Renal cortex interstitium (tissue), 15 donors: ENCODE measurements around the gene AMOT. TPM values are rescaled to one million over a fixed set of nuclear protein-coding genes. Genes with fewer than 3 reads are reported as not detected.
A peak's percentile ranks its signal among the peaks of the same experiment; 100 is the strongest.
"Not testable (repeated sequence)": the region's sequence is repeated elsewhere in the genome, so short reads cannot be mapped to it uniquely, and the experiment has no call there.

Experiments
- DNase-seq, 11 donors: peaks; one replicate each; pipeline ENCODE4 v3.0.0-alpha.2; 2013; ENCODE audit warnings: low read depth in 9 of 11, low spot score in 4 of 11; ENCODE audit errors: extremely low read depth in 1 of 11
- long read RNA-seq, 16 experiments: transcript quantifications; one replicate each; lab custom pipeline, GENCODE V29; 2026
- polyA plus RNA-seq, 3 donors: library from polyadenylated mRNA; unstranded; fragments of 120-200 nt; gene quantifications; one replicate each; pipeline ENCODE4 v1.2.1, GENCODE V29; 2013; ENCODE audit not compliant: insufficient read length in 3 of 3

The AMOT gene, protein sequence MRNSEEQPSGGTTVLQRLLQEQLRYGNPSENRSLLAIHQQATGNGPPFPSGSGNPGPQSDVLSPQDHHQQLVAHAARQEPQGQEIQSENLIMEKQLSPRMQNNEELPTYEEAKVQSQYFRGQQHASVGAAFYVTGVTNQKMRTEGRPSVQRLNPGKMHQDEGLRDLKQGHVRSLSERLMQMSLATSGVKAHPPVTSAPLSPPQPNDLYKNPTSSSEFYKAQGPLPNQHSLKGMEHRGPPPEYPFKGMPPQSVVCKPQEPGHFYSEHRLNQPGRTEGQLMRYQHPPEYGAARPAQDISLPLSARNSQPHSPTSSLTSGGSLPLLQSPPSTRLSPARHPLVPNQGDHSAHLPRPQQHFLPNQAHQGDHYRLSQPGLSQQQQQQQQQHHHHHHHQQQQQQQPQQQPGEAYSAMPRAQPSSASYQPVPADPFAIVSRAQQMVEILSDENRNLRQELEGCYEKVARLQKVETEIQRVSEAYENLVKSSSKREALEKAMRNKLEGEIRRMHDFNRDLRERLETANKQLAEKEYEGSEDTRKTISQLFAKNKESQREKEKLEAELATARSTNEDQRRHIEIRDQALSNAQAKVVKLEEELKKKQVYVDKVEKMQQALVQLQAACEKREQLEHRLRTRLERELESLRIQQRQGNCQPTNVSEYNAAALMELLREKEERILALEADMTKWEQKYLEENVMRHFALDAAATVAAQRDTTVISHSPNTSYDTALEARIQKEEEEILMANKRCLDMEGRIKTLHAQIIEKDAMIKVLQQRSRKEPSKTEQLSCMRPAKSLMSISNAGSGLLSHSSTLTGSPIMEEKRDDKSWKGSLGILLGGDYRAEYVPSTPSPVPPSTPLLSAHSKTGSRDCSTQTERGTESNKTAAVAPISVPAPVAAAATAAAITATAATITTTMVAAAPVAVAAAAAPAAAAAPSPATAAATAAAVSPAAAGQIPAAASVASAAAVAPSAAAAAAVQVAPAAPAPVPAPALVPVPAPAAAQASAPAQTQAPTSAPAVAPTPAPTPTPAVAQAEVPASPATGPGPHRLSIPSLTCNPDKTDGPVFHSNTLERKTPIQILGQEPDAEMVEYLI
- 10 to 100 TPM; 71.0 to 82.0 (median 75.5) TPM for polyA plus RNA-seq
- long read RNA-seq, donor 1, transcript AMOT-205 (4 exons, 510 nt) = major isoform, 6 of 6 reads
- long read RNA-seq, donor 1, partial matches to known transcripts = 0 of 6 reads
- long read RNA-seq, donor 1, other reads (novel, unspliced or antisense) = 0 of 6 reads
- long read RNA-seq, donor 2, partial matches to known transcripts = 0 of 3 reads
- long read RNA-seq, donor 2, other reads (novel, unspliced or antisense) = 0 of 3 reads
- long read RNA-seq, donor 3, partial matches to known transcripts = 0 of 9 reads
- long read RNA-seq, donor 3, other reads (novel, unspliced or antisense) = 5 of 9 reads
- long read RNA-seq, donor 4, partial matches to known transcripts = 0 of 1 reads
- long read RNA-seq, donor 4, other reads (novel, unspliced or antisense) = 0 of 1 reads
- long read RNA-seq, donor 5, full-length matches to known transcripts = 6 of 13 reads
- long read RNA-seq, donor 5, partial matches to known transcripts = 7 of 13 reads
- long read RNA-seq, donor 5, other reads (novel, unspliced or antisense) = 0 of 13 reads
- long read RNA-seq, donor 6, transcript AMOT-205 (4 exons, 510 nt) = major isoform, 5 of 11 reads
- long read RNA-seq, donor 6, partial matches to known transcripts = 6 of 11 reads
- long read RNA-seq, donor 6, other reads (novel, unspliced or antisense) = 0 of 11 reads
- long read RNA-seq, donor 7, transcript AMOT-205 (4 exons, 510 nt) = major isoform, 7 of 7 reads
- long read RNA-seq, donor 7, partial matches to known transcripts = 0 of 7 reads
- long read RNA-seq, donor 7, other reads (novel, unspliced or antisense) = 0 of 7 reads
- long read RNA-seq, donor 8, transcript AMOT-205 (4 exons, 510 nt) = major isoform, 6 of 18 reads
- long read RNA-seq, donor 8, partial matches to known transcripts = 12 of 18 reads
- long read RNA-seq, donor 8, other reads (novel, unspliced or antisense) = 0 of 18 reads
- long read RNA-seq, donor 9, partial matches to known transcripts = 0 of 3 reads
- long read RNA-seq, donor 9, other reads (novel, unspliced or antisense) = 0 of 3 reads
- long read RNA-seq, donor 10, transcript AMOT-205 (4 exons, 510 nt) = major isoform, 9 of 9 reads
- long read RNA-seq, donor 10, partial matches to known transcripts = 0 of 9 reads
- long read RNA-seq, donor 10, other reads (novel, unspliced or antisense) = 0 of 9 reads
- long read RNA-seq, donor 11, partial matches to known transcripts = 5 of 7 reads
- long read RNA-seq, donor 11, other reads (novel, unspliced or antisense) = 0 of 7 reads
- long read RNA-seq, donor 12, partial matches to known transcripts = 0 of 1 reads
- long read RNA-seq, donor 12, other reads (novel, unspliced or antisense) = 0 of 1 reads
- long read RNA-seq, donor 13, transcript AMOT-205 (4 exons, 510 nt) = major isoform, 9 of 26 reads
- long read RNA-seq, donor 13, partial matches to known transcripts = 17 of 26 reads
- long read RNA-seq, donor 13, other reads (novel, unspliced or antisense) = 0 of 26 reads
- long read RNA-seq, donor 14, partial matches to known transcripts = 0 of 2 reads
- long read RNA-seq, donor 14, other reads (novel, unspliced or antisense) = 0 of 2 reads
- long read RNA-seq, donor 15, partial matches to known transcripts = 0 of 3 reads
- long read RNA-seq, donor 15, other reads (novel, unspliced or antisense) = 0 of 3 reads
- long read RNA-seq, donor 16, transcript AMOT-205 (4 exons, 510 nt) = major isoform, 9 of 21 reads
- long read RNA-seq, donor 16, partial matches to known transcripts = 12 of 21 reads
- long read RNA-seq, donor 16, other reads (novel, unspliced or antisense) = 0 of 21 reads

DNA sequence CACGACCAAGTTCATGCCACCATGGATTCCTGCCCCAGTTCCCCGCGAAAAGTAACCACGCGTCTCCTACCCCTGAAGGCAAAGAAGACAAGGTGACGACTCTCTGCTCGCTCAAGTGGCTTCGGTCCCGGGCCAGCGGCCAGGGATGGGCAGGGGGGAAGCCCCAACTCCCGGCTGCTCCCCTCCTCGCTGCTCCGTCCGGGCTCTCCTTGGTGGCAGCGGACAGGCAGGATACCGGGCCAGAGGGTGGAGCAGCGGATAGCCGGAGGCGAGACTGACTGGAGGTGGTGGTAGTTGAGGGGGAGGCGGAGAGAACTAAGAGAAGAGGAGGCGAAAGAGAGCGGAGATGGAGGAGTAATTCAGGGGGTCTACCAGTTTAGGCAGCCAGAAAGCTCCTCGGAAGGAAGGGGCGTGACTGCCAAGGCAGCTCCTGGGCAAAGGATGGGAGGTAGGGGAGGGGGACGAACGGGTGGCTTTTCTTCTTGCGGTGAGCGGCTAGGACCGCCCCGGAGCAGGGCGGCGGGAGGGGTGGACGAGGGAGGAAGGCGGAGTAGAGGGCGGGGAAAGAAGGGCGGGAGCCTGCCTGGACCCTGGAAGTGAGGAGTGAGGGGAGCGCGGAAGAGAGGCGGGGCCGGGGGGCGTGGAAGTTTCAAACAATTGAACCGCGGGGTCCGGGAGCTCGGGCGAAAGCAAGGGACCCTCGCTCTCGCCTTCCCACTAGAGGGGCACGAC, at the start of gene AMOT:
TSS of gene AMOT (minus strand) at position 450 of the 732 bp plus-strand sequence. CDS start 17,705 bp downstream, outside the sequence.
- DNase-seq = peak; percentile 61 to 84 (median 80)

DNA sequence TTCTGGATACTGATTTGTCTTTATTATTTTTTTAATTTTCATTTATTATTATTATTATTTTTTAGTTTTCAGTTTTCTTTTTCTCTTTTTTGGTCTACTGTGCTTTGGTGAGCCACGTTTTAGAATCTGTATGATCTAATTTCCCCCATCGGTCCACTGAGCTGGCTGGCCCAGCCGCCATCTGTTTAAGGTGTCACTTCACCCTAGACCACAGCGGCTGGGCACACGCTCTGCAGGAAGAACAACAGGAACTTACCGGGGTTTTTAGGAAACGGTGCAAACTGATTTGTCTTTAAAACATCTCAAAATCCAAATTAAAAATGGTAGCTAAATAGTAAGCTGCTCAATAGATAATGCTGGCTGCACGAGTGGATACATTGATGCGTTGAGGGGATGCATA, 48.8 kb upstream of the AMOT start:
- no peak for DNase-seq

DNA sequence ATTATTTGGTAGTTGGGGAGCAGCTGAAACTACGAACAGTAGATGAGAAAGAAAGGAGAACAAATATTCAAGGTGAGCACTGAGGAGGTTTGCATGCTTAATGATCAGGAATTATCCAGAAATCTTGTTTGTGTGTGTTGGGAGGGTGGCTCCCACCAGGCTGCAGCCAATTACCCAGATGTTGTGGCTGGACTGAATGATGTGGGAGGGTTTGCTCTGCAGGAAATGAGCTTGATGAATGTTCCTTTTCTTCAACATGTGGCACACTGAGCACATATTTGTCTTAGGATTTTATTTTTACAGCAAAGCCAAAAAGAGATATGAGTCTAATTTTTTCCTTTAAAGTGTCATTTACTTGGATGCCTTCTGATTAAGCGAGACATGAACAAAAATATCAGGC, 48.3 kb upstream of the AMOT start:
- no peak for DNase-seq

DNA sequence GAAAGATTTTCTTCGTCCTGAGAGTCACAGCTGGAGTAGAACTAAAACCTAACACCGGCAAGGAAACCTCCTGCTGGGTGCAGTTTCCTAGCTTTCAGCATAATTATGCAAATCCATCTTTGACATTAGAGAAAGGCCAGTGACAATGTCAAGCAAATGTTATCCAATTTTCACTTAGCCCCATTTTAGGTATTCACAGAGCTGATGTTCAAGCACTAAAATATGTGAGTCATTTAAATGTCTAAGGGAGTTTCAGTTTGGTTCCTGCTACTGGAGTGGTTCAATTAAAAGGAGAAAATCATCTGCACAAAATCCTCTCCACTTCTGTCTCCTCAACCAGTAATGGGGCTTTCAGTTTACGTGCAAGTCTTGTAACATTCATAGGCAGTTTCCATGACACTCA, 37.1 kb upstream of the AMOT start:
- no peak for DNase-seq

DNA sequence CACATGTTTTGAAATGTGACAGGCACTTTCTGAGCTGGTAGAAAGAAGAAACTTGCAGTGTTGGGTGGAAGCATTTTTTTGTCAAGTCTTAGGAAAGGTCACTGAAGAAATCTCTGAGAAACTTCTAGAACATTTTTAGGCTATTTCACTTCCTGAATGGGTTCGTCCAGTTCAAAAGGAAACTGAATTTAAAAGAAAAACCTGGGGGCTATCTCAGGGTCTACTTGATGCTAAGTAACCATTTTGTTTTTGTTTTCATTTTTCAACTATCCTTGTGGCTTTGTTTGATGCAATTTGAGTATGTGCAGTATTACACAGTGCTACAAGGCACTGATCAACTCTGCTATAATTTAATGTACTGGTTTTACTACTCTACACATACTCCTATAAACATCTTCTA, 34.0 kb upstream of the AMOT start:
- no peak for DNase-seq

DNA sequence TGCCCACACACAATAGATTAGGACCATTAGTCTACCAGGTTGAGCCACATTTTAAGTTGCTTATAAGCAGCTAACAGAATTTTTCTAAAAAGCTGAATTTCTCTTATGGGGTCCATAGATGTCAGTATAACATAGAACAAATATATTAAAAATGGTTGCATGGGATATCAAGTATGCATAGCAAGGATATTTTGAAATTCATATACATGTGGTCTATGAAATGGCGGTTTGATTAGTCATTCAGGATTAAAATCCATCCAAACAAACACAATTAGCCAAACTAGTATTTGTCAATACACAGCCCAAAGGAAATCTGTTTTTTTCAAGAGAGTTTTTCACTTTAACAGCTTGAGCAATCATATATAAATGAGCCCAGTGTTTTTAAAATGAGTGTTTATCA, 33.5 kb upstream of the AMOT start:
- no peak for DNase-seq

DNA sequence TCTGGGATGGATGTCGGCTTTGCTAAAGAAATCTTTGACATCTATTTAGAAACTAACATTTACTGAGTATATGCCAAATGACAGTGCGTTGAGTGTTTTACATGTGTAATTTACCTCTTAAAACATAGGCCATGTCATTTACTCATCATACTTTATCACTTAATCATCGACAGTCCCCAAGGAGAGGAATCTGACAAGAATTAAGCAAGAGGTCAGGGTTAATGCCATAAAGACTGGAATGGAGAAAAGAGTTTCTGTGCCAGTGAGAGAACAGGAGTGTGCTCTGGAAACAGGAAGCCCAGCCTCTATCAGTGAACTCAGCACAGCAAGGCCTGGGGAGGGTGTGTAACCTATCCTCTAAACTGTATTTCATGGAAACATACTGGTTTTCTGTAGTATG, 28.0 kb upstream of the AMOT start:
- no peak for DNase-seq

DNA sequence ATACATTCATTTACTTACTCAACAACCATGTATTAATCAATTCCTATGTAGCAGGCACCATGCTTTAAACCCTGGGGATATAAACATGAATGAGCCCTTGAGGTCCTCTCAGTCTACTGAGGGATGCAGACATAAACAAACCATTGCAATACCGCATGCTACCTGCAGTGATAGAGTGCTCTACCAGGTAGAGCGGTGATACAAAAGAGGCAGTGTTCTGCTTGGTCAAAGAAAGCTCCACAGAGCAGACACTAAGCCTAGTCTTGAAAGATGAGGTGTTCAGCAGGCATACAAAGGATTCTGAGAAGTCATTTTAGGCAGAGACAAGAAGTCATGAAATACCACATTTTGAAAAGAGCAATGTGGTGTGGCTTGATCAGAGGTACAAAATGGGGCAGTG, 26.9 kb upstream of the AMOT start:
- no peak for DNase-seq

DNA sequence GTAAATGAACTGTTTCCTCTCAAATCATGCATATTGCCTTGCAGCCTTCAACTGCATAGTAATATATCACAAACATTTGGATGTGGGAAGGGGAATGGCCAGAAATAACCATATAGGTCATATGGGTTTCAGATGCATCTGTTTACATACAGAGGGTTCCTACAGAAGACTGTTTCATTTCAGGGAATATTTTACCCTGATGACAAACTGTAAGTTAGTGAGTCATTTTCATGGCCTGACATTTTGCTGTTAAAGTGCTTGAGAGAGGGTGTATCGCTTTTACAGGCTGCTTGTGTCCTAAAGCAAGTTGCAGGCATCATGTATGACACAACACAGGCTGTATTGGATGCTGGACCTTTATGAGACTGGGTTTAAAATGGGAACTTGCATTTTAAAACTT, 25.5 kb upstream of the AMOT start:
- DNase-seq = no peak

DNA sequence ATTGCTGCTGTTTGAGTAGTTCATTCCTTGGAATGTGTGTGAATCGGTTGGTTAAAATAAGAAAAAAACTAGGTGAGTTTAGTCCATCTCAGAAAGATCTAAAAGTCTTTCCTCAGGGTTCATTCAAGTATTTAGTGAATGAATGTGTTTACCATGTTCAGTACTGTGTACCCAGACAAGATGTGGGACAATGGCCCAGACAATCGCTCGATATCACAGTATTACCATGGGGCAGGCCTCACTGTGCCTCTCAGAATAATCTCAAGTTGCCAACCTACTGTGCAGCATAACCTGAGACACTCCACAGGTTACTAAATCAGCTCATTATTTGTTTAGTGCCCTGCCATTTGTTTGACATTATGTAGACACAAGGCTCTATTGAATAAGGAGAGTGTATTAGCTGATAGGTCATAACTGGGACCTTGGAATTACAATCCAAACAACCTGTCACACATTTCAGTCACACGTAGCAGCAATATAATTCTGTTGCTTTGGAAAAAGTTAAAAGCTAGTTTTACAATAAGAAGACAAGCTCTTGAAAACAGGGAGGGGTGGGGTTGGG, 24.9 kb upstream of the AMOT start:
- DNase-seq = no peak

DNA sequence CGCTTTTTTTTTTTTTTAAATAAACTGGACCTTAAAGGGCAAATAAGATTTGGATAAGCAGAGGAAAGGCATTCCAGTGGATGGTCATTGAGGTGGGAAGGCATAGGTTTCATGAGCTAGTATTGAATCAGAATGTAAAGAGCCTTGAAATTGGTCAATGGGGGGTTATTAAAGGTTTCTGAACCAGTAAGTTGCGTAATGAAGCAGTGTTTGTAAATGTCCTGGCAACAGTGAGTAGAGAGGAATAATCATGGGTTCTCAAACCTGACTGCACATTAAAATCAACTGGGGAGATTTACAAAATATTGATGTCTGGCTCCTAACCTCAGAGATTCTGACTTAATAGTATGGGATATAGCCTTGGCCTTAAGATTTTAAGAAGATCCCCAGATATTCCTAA, 23.2 kb upstream of the AMOT start:
- DNase-seq = no peak

DNA sequence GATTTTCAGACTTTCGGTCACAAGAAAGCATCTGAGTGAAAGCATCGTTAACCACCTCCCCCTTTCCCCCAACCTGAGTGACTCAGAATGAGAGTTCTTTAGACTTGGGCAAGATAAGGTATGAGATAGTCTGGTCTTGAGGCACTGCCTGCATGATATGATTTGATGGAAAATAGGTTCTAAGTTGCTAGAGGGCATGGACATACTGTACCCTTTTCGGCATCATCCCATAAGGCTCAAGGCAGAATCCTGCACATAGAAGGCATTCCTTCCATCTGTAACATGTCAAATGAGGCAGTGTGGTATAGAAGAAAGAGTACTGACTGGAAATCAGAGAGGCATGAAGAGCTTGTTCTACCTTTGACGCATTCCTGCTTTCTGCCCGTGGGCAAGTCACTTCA, 16.8 kb upstream of the AMOT start:
- no peak for DNase-seq

DNA sequence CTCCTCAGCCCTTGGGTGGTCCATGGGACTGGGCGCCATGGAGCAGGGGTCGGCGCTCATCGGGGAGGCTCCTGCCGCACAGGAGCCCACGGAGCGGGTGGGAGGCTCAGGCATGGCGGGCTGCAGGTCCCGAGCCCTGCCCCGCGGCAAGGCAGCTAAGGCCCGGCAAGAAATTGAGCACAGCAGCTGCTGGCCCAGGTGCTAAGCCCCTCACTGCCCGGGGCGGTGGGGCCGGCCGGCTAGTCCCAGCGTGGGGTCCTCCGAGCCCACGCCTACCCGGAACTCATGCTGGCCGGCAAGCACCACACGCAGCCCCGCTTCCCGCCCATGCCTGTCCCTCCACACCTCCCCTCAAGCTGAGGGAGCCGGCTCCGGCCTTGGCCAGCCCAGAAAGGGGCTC, 14.3 kb upstream of the AMOT start:
- DNase-seq = not testable (repeated sequence)

DNA sequence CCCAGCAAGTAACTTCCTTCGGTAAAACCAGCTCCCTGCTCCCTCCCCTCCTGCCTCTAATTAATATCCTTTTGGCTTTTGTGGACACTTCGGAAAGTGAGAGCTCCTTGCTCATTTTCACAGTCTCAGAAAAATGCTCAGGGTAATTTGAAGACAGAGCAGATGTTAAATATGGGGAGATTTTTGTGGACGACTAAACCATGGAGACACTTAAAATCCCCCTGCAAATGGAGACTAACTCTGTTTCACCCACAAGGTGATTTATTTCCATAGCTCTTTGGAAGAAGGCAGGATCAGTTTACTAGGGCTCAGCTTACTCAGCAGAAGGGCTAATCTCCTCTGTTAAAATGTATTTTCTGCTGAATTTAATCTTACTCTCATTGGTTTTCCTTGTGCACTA, 12.2 kb upstream of the AMOT start:
- no peak for DNase-seq

DNA sequence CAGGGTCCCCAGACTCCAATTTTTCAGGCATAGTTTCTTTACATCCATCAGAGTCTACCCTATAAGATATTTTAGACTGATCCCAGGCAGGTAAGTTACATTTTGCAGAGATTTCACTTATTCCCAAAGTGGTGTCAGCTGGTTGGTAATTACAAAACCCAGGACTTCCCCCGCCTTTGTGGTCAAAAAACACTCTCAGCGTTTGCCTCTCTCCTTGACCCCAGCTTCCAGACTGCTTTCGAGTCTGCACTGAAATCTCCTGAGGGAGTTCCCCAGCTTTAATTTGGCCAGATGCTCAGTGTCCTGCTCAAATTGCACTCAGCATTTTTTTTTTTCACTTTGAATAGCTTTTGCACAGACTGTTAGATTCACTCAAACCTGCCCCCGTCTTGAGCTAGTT, 11.2 kb upstream of the AMOT start:
- no peak for DNase-seq
